H1 (cell line): ENCODE data around the gene MBNL2. TPM values are rescaled to one million over a fixed set of nuclear protein-coding genes. Genes with fewer than 3 reads are reported as not detected.

Source experiments
- CTCF ChIA-PET: fragments of 300-600 bp; sonication (Branson Sonifier 250); formaldehyde crosslinking; loops from one replicate; lab custom pipeline; 2021; ENCODE audit not compliant: partially characterized antibody; lab: Charles Lee
- POLR2A ChIA-PET: fragments of 300-600 bp; sonication (Branson Sonifier 250); formaldehyde crosslinking; loops from one replicate; lab custom pipeline; 2021; ENCODE audit warnings: inconsistent platforms; ENCODE audit not compliant: partially characterized antibody; lab: Charles Lee
- DNase-seq, 2 experiments: peaks; one replicate each; pipeline versions ENCODE4 v3.0.0 to v3.0.0-alpha.2; 2010 to 2022; ENCODE audit warnings: low spot score in 2 of 2, low read depth in 1 of 2, mixed read lengths in 1 of 2
- FAIRE-seq: peaks from 2 replicates; lab custom pipeline; 2011; peaks lifted over from hg19 to GRCh38; lab: Jason Lieb, UNC
- H2AFZ ChIP-seq: 2 replicates; pipeline ENCODE4 v1.8.1; 2012; ENCODE audit warnings: low read length, inconsistent platforms
- H2AK5ac ChIP-seq: 2 replicates; pipeline ENCODE4 v1.6.1; 2013; ENCODE audit warnings: low read depth, low read length
- H2BK120ac ChIP-seq: replicated peaks from 2 replicates; pipeline ENCODE3; 2013; ENCODE audit warnings: low read depth, low read length, inconsistent platforms
- H2BK12ac ChIP-seq: 2 replicates; pipeline ENCODE4 v1.6.1; 2013; ENCODE audit warnings: low read depth, low read length
- H2BK15ac ChIP-seq: 2 replicates; pipeline ENCODE4 v1.6.1; 2013; ENCODE audit warnings: low read length
- H2BK20ac ChIP-seq: 2 replicates; pipeline ENCODE4 v1.6.1; 2013; ENCODE audit warnings: low read length
- H2BK5ac ChIP-seq: 2 replicates; pipeline ENCODE4 v1.6.1; 2013; ENCODE audit warnings: low read depth, low read length
- H3K14ac ChIP-seq: 2 replicates; pipeline ENCODE4 v1.6.1; 2013; ENCODE audit warnings: inconsistent platforms; ENCODE audit not compliant: insufficient read length
- H3K18ac ChIP-seq: 2 replicates; pipeline ENCODE4 v1.6.1; 2013; ENCODE audit warnings: low read length; ENCODE audit errors: extremely low read depth
- H3K23ac ChIP-seq: 2 replicates; pipeline ENCODE4 v1.6.1; 2013; ENCODE audit warnings: inconsistent platforms; ENCODE audit not compliant: insufficient read length
- H3K23me2 ChIP-seq: 2 replicates; pipeline ENCODE4 v1.6.1; 2013; ENCODE audit warnings: low read depth, low read length
- H3K27ac ChIP-seq: 2 replicates; pipeline ENCODE4 v1.6.1; 2011; ENCODE audit warnings: low read depth, low read length, inconsistent platforms
- H3K27me3 ChIP-seq, 4 experiments: replicated peaks in 1 of 4; 1 replicate in 1 of 4; 2 replicates in 3 of 4; pipeline versions ENCODE4 v1.6.1 to v1.8.1; 2011 to 2013; ENCODE audit warnings: low read length in 3 of 4, mild to moderate bottlenecking in 3 of 4, inconsistent platforms in 2 of 4, mixed read lengths in 2 of 4, moderate library complexity in 1 of 4; ENCODE audit not compliant: control insufficient read depth in 3 of 4, insufficient read depth in 3 of 4; ENCODE audit errors: extremely low read depth in 1 of 4
- H3K36me3 ChIP-seq, 4 experiments: 2 replicates each; pipeline versions ENCODE4 v1.6.1 to v1.8.1; 2011 to 2013; ENCODE audit warnings: mild to moderate bottlenecking in 4 of 4, low read length in 3 of 4, moderate library complexity in 2 of 4, control low read depth in 1 of 4, inconsistent platforms in 1 of 4; ENCODE audit not compliant: insufficient read depth in 4 of 4, control insufficient read depth in 2 of 4
- H3K4ac ChIP-seq: replicated peaks from 2 replicates; pipeline ENCODE3; 2013; ENCODE audit warnings: low read length, low read depth, mixed read lengths, inconsistent platforms; ENCODE audit not compliant: insufficient read length
- H3K4me1 ChIP-seq, 4 experiments: replicated peaks in 1 of 4; 1 replicate in 1 of 4; 2 replicates in 3 of 4; pipeline versions ENCODE4 v1.6.1 to v1.8.1; 2011 to 2013; ENCODE audit warnings: low read length in 3 of 4, inconsistent platforms in 2 of 4, mixed read lengths in 1 of 4; ENCODE audit not compliant: insufficient read depth in 4 of 4, control insufficient read depth in 3 of 4
- H3K4me2 ChIP-seq, 2 experiments: 2 replicates each; pipeline versions ENCODE4 v1.6.1 to v1.8.1; 2011 to 2013; ENCODE audit warnings: low read depth in 2 of 2, low read length in 2 of 2, control low read depth in 1 of 2, inconsistent platforms in 1 of 2, mild to moderate bottlenecking in 1 of 2; ENCODE audit not compliant: insufficient read depth in 1 of 2
- H3K4me3 ChIP-seq, 4 experiments: fragments of 200-600, 300-600 bp in 1 of 4; sonication (generic), shearing (Covaris generic), sonication (Bioruptor Twin) in 1 of 4; 2 replicates each; pipeline versions ENCODE4 v1.5.1 to v1.8.1; 2011 to 2016; ENCODE audit warnings: low read length in 4 of 4, low read depth in 3 of 4, control low read depth in 2 of 4, inconsistent platforms in 2 of 4, mild to moderate bottlenecking in 2 of 4, mixed read lengths in 1 of 4, moderate library complexity in 1 of 4; ENCODE audit not compliant: insufficient read depth in 2 of 4; ENCODE audit errors: extremely low read depth in 1 of 4
- H3K56ac ChIP-seq: replicated peaks from 2 replicates; pipeline ENCODE3; 2013; ENCODE audit warnings: low read depth, mild to moderate bottlenecking, mixed read lengths, low read length, inconsistent platforms; ENCODE audit not compliant: insufficient read length
- H3K79me1 ChIP-seq: 2 replicates; pipeline ENCODE4 v1.6.1; 2013; ENCODE audit warnings: low read depth, low read length, control low read depth
- H3K79me2 ChIP-seq, 2 experiments: 2 replicates each; pipeline versions ENCODE4 v1.6.1 to v1.8.1; 2012 to 2013; ENCODE audit warnings: low read length in 2 of 2, mild to moderate bottlenecking in 2 of 2, inconsistent platforms in 1 of 2; ENCODE audit not compliant: insufficient read depth in 2 of 2, control insufficient read depth in 1 of 2
- H3K9ac ChIP-seq, 4 experiments: replicated peaks in 1 of 4; 1 replicate in 1 of 4; 2 replicates in 3 of 4; pipeline versions ENCODE4 v1.6.1 to v1.8.1; 2011 to 2013; ENCODE audit warnings: low read depth in 3 of 4, low read length in 3 of 4, control low read depth in 2 of 4, mild to moderate bottlenecking in 2 of 4, moderate library complexity in 2 of 4, inconsistent platforms in 1 of 4; ENCODE audit errors: extremely low read depth in 1 of 4
- H3K9me3 ChIP-seq, 2 experiments: 2 replicates each; pipeline versions ENCODE4 v1.6.1 to v1.8.1; 2012 to 2013; ENCODE audit warnings: mild to moderate bottlenecking in 2 of 2, moderate library complexity in 2 of 2, control low read depth in 1 of 2, inconsistent platforms in 1 of 2, low read depth in 1 of 2, low read length in 1 of 2, mixed read lengths in 1 of 2; ENCODE audit not compliant: insufficient read depth in 2 of 2
- H4K20me1 ChIP-seq, 2 experiments: replicated peaks in 1 of 2; 2 replicates each; pipeline versions ENCODE3 to v1.8.1; 2011 to 2013; ENCODE audit warnings: inconsistent platforms in 2 of 2, low read length in 2 of 2, mild to moderate bottlenecking in 1 of 2; ENCODE audit not compliant: insufficient read depth in 2 of 2, control insufficient read depth in 1 of 2
- H4K5ac ChIP-seq: 2 replicates; pipeline ENCODE4 v1.6.1; 2013; ENCODE audit warnings: low read length, low read depth, mixed read lengths, inconsistent platforms; ENCODE audit not compliant: insufficient read length
- H4K8ac ChIP-seq: 2 replicates; pipeline ENCODE4 v1.8.0; 2013; ENCODE audit warnings: mild to moderate bottlenecking, moderate library complexity, low read length, inconsistent platforms; ENCODE audit not compliant: insufficient read depth; ENCODE audit errors: extremely low read depth
- H4K91ac ChIP-seq: replicated peaks from 2 replicates; pipeline ENCODE3; 2013; ENCODE audit warnings: low read length, mixed read lengths, inconsistent platforms; ENCODE audit not compliant: insufficient read length
- EZH2 ChIP-seq: fragments of 200-600 bp; sonication (generic); IDR thresholded peaks from 2 replicates; pipeline ENCODE4 v1.7.1; 2012; ENCODE audit warnings: low read depth, mild to moderate bottlenecking, moderate library complexity, low read length, inconsistent platforms; ENCODE audit not compliant: severe bottlenecking
- PHF8 ChIP-seq: fragments of 200-600 bp; sonication (generic); conservative IDR thresholded peaks from 2 replicates; pipeline ENCODE4 v1.7.1; 2012; ENCODE audit warnings: low read depth, mild to moderate bottlenecking, inconsistent platforms, low read length, moderate library complexity
- WGBS, 2 experiments: shearing (Covaris generic) in 1 of 2; methylation state at CpG; one replicate each; pipeline versions ENCODE4 v1.1.6 to v1.1.7; 2013 to 2015; ENCODE audit warnings: low lambda C conversion rate in 2 of 2, mixed read lengths in 2 of 2, inconsistent platforms in 1 of 2, low coverage in 1 of 2, missing lambda C conversion rate in 1 of 2; ENCODE audit not compliant: insufficient replicate concordance in 2 of 2, insufficient coverage in 1 of 2, insufficient read length in 1 of 2; ENCODE audit errors: extremely low coverage in 1 of 2, missing lambda C conversion rate in 1 of 2; 5-methylcytosine and 5-hydroxymethylcytosine counted together
- polyA plus RNA-seq, 7 experiments: library from polyadenylated mRNA; depleted of rRNA in 3 of 7; stranded (reverse) in 5 of 7; unstranded in 2 of 7; fragments of >200 nt in 5 of 7; fragments of 200-250 nt in 2 of 7; gene quantifications; 1 replicate in 5 of 7; 2 replicates in 1 of 7; 4 replicates in 1 of 7; pipeline versions ENCODE4 v1.2.1 to v1.2.3, GENCODE V29; 2011 to 2013; ENCODE audit warnings: missing spikeins in 2 of 7, mixed read lengths in 2 of 7
- total RNA-seq: library from RNA; stranded (reverse); fragmentation: NEBNext Ultra II Directional; extraction: Animal tissue kit (Norgen Biotek cat#: 25700); gene quantifications from 2 replicates; pipeline ENCODE4 v1.2.1, GENCODE V29; 2021
- TF ChIP-seq, protein P1 (sequence below): IDR thresholded peaks from 2 replicates; pipeline ENCODE4 v1.6.1; 2011; ENCODE audit warnings: low read length, improper control_type of control experiment

Gene MBNL2
- total and polyA plus RNA-seq, 2 of the 8 experiments (the other 6 are each of a cell fraction or from before 2014, with no cell fraction given), result 1.0 to 2.6 TPM

DNA sequence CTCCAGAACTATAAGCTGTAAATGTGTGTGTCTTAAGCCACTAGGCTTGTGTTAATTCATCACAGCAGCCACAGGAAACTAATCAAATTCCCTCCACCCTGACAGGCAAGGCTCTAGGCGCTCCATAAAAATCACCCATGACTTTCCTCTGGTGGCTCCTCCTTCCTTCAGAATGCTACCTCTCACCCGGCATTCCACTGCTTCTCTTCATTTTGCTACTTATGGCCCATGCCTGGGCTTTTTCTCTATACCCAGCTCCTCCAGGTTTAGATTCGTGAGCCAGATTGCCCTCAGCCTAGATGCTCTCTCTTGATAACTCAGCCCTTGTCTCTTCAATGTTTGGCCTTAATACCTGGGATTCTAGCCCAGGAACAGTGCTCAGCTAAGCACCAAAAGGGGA is 36.4 kb upstream of the MBNL2 start:
- no peak overlapping the region for H2BK20ac ChIP-seq
- no peak overlapping the region for H4K91ac ChIP-seq
- H3K79me1 ChIP-seq, result no peaks in the 10 kb centered on the region
- WGBS, 2 experiments, result 90% methylated on average over 3 of the region's 3 CpGs; no CpG with 5 or more reads in 1 of the 2 experiments
- H3K4ac ChIP-seq, result no peak overlapping the region
- H3K14ac ChIP-seq, result no peak overlapping the region
- no peak overlapping the region for H4K8ac ChIP-seq
- H3K18ac ChIP-seq, result no peak overlapping the region
- no peak overlapping the region for H3K23ac ChIP-seq
- H3K27me3 ChIP-seq, result no peaks in the 10 kb centered on the region; a peak in 1 of 7 replicates
- no peaks in the 10 kb centered on the region for H3K9me3 ChIP-seq
- no peak for DNase-seq
- ChIA-PET POLR2A (no interaction called here), CTCF (no interaction called here)
- no peak overlapping the region for H2BK120ac ChIP-seq
- no peaks in the 10 kb centered on the region for H3K23me2 ChIP-seq
- no peak overlapping the region for H4K5ac ChIP-seq
- H2AK5ac ChIP-seq, result no peak overlapping the region
- no peaks in the 10 kb centered on the region for H3K79me2 ChIP-seq
- no peaks in the 10 kb centered on the region for H4K20me1 ChIP-seq
- no peak overlapping the region for H2BK5ac ChIP-seq
- H2BK15ac ChIP-seq, result no peak overlapping the region
- no peak overlapping the region for H3K4me2 ChIP-seq
- H3K36me3 ChIP-seq, result no peaks in the 10 kb centered on the region
- no peaks in the 10 kb centered on the region; a peak in 1 of 7 replicates for H3K4me1 ChIP-seq
- H3K9ac ChIP-seq, result no peak overlapping the region
- H2AFZ ChIP-seq, result no peak overlapping the region
- H2BK12ac ChIP-seq, result no peak overlapping the region
- no peak overlapping the region for H3K4me3 ChIP-seq
- H3K27ac ChIP-seq, result no peak overlapping the region
- no peak for FAIRE-seq
- no peak overlapping the region for H3K56ac ChIP-seq
- TF ChIP-seq, protein P1, sequence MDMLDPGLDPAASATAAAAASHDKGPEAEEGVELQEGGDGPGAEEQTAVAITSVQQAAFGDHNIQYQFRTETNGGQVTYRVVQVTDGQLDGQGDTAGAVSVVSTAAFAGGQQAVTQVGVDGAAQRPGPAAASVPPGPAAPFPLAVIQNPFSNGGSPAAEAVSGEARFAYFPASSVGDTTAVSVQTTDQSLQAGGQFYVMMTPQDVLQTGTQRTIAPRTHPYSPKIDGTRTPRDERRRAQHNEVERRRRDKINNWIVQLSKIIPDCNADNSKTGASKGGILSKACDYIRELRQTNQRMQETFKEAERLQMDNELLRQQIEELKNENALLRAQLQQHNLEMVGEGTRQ, result no peak
- TF ChIP-seq EZH2, result no peak
- no peak for TF ChIP-seq PHF8
